Uterus (tissue), 4 donors: Measurements from ENCODE around the gene NCOA1. TPM values are rescaled to one million over a fixed set of nuclear protein-coding genes. Genes with fewer than 3 reads are reported as not detected.

Experiments used
- DNase-seq, 2 donors: peaks; one replicate each; pipeline ENCODE4 v3.0.0-alpha.2; 2019 to 2020
- H3K27ac ChIP-seq, 2 donors: fragments of 200-600 bp; sonication (generic); 1 replicate in 1 of 2; 2 replicates in 1 of 2; pipeline ENCODE4 v1.5.1; 2016 to 2018
- H3K27me3 ChIP-seq, 2 donors: fragments of 200-600 bp; sonication (generic); one replicate each; pipeline ENCODE4 v1.5.1; 2018 to 2019; ENCODE audit warnings: control low read depth in 1 of 2
- H3K36me3 ChIP-seq, 2 donors: fragments of 200-600 bp; sonication (generic); one replicate each; pipeline ENCODE4 v1.5.1; 2019; ENCODE audit warnings: control low read depth in 1 of 2
- H3K4me1 ChIP-seq, 2 donors: fragments of 200-600 bp; sonication (generic); one replicate each; pipeline ENCODE4 v1.5.1; 2018 to 2019; ENCODE audit warnings: control low read depth in 1 of 2
- H3K4me3 ChIP-seq, 2 donors: fragments of 200-600 bp; sonication (generic); 1 replicate in 1 of 2; 2 replicates in 1 of 2; pipeline ENCODE4 v1.5.1; 2018 to 2019; ENCODE audit warnings: mild to moderate bottlenecking in 1 of 2
- H3K9me3 ChIP-seq, 2 donors: fragments of 200-600 bp; sonication (generic); one replicate each; pipeline ENCODE4 v1.5.1; 2019; ENCODE audit warnings: control low read depth in 1 of 2
- CTCF ChIP-seq, 4 experiments: fragments of 200-600 bp in 2 of 4; fragments of 450-650 bp in 2 of 4; sonication (generic) in 2 of 4; IDR thresholded peaks; one replicate each; pipeline ENCODE4 v1.5.1; 2016 to 2019; ENCODE audit warnings: antibody characterized with exemption in 4 of 4, mild to moderate bottlenecking in 2 of 4, moderate library complexity in 1 of 4
- POLR2A ChIP-seq, 2 donors: fragments of 450-650 bp; IDR thresholded peaks; one replicate each; pipeline ENCODE4 v1.6.1; 2016; ENCODE audit warnings: antibody characterized with exemption in 2 of 2, mild to moderate bottlenecking in 1 of 2, moderate library complexity in 1 of 2
- intact Hi-C: fragments of 100-400 bp; cut with DNase I; formaldehyde crosslinking; loops from one replicate; pipeline ENCODE4 v1.15.1; 2023; ENCODE audit warnings: low total_unique reads
- total RNA-seq, 4 donors: library from RNA; depleted of rRNA in 3 of 4; stranded (reverse); fragments of >200 nt in 3 of 4; gene quantifications; one replicate each; pipeline versions ENCODE4 v1.1.0 to v1.2.4, GENCODE V29; 2014 to 2023
- donor health status: DM: yes; HTN: yes; CAD: no.

NCOA1 gene
- total RNA-seq, 4 donors from 2014 or later: 38.7 to 88.5 (median 62.0) TPM

- TF ChIP-seq CTCF (IDR thresholded peaks at IDR 0.05) (no peak), POLR2A (IDR thresholded peaks at IDR 0.05) (no peak)
- H3K27ac ChIP-seq: no peak overlapping the region
- DNase-seq: no peak
- no peak overlapping the region for H3K4me3 ChIP-seq
- H3K27me3 ChIP-seq: no peaks in the 10 kb centered on the region
- H3K9me3 ChIP-seq: no peaks in the 10 kb centered on the region
- H3K4me1 ChIP-seq: peaks cover 0 to 4% of the 10 kb centered on the region in 2 donors
- no peaks in the 10 kb centered on the region for H3K36me3 ChIP-seq
- intact Hi-C loops: no loop called here
Observed at GRCh38 chr2:24511198-24511597, 20.1 kb downstream of the NCOA1 start.

- no peaks in the 10 kb centered on the region for H3K27me3 ChIP-seq
- intact Hi-C loops: no loop called here
- H3K9me3 ChIP-seq: no peaks in the 10 kb centered on the region
- peaks cover 0 to 4% of the 10 kb centered on the region in 2 donors for H3K4me1 ChIP-seq
- H3K36me3 ChIP-seq: no peaks in the 10 kb centered on the region
- DNase-seq: no peak
- H3K4me3 ChIP-seq: no peak overlapping the region
- TF ChIP-seq CTCF (IDR thresholded peaks at IDR 0.05) (no peak), POLR2A (IDR thresholded peaks at IDR 0.05) (no peak)
- H3K27ac ChIP-seq: no peak overlapping the region
Observed at GRCh38 chr2:24511894-24512293, 20.8 kb downstream of the NCOA1 start.

GRCh38 chr2:24512404-24512803, 21.4 kb downstream of the NCOA1 start:
- no peak for DNase-seq
- Histone ChIP-seq H3K36me3 (no peaks in the 10 kb centered on the region), H3K27me3 (no peaks in the 10 kb centered on the region), H3K4me3 (no peak overlapping the region), H3K4me1 (peaks cover 0 to 4% of the 10 kb centered on the region in 2 donors), H3K9me3 (no peaks in the 10 kb centered on the region), H3K27ac (no peak overlapping the region)
- no peak for TF ChIP-seq CTCF (IDR thresholded peaks at IDR 0.05)
- TF ChIP-seq POLR2A (IDR thresholded peaks at IDR 0.05): no peak
- intact Hi-C loops: no loop called here

GRCh38 chr2:24512831-24513230, 21.8 kb downstream of the NCOA1 start:
- no peaks in the 10 kb centered on the region for H3K27me3 ChIP-seq
- no peak for DNase-seq
- TF ChIP-seq CTCF (IDR thresholded peaks at IDR 0.05) (no peak), POLR2A (IDR thresholded peaks at IDR 0.05) (no peak)
- no peaks in the 10 kb centered on the region for H3K9me3 ChIP-seq
- H3K4me3 ChIP-seq: no peak overlapping the region
- no peaks in the 10 kb centered on the region for H3K36me3 ChIP-seq
- peaks cover 0 to 4% of the 10 kb centered on the region in 2 donors for H3K4me1 ChIP-seq
- no peak overlapping the region for H3K27ac ChIP-seq
- intact Hi-C loops: no loop called here

- Histone ChIP-seq H3K4me3 (no peak overlapping the region), H3K36me3 (no peaks in the 10 kb centered on the region), H3K9me3 (no peaks in the 10 kb centered on the region), H3K4me1 (peaks cover 0 to 4% of the 10 kb centered on the region in 2 donors), H3K27ac (no peak overlapping the region), H3K27me3 (no peaks in the 10 kb centered on the region)
- DNase-seq: no peak
- TF ChIP-seq CTCF (IDR thresholded peaks at IDR 0.05): no peak
- no peak for TF ChIP-seq POLR2A (IDR thresholded peaks at IDR 0.05)
- intact Hi-C loops: no loop called here
Observed at GRCh38 chr2:24513281-24514071, 22.4 kb downstream of the NCOA1 start.
